GM23248 (cell line): ENCODE data around the gene PRF1.

Source experiments
- EZH2 ChIP-seq: fragments of 200-600 bp; sonication (generic); IDR thresholded peaks from 2 replicates; pipeline ENCODE4 v1.6.1; 2018; ENCODE audit warnings: antibody characterized with exemption, mild to moderate bottlenecking; ENCODE audit not compliant: insufficient read depth, poor library complexity, severe bottlenecking
- EZH2phosphoT487 ChIP-seq: fragments of 200-600 bp; sonication (generic); IDR thresholded peaks from 2 replicates; pipeline ENCODE4 v1.6.1; 2018; ENCODE audit warnings: antibody characterized with exemption, moderate library complexity, mild to moderate bottlenecking, low read depth; ENCODE audit not compliant: insufficient read depth

DNA sequence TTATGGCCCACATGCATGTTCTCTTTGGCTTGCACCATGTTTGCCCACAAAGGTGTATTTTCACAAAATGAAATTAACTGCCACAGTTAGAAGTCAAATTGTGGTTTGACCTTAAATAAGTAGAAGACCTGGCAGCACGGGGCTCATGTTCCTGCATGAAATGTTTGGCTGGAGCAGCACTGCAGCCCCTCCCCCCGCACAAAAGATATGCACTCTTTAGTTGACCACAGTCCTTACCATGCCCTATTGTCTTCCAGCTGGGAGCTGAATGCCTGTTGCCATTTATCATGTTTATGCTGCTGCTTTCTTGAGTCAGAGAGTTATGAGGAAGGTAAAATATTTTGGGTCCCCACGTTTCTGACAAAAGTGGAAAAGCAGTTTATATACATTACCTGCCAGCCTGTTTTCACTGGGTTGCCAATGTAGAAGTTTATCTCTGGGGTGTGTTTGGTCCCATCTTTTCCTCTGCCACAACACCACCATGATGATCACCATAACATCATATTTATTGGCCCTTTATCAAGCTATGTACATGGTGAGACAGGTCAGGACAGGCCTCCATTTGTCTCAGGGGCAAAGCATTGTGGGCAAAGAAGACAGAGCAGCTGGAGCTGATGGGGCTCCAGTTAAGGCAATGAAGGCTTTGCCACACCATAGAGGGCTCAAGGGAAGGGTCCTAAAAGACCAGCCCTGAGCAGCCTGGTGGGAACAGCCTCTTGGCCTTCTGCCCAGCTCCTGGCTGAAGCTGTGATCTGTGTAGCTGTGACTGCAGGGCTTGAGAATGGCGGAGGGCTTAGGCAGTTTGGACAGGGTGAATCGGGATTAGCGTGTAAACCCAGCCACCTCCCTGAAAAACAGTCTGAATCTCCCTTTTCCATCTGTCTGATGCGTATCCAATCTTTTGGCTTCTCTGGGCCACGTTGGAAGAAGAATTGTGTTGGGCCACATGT lies 5.4 kb downstream of the PRF1 start:
- no peak for TF ChIP-seq EZH2
- TF ChIP-seq EZH2phosphoT487: no peak
